GM23248 (cell line): ENCODE data around the gene ERCC1. TPM values are rescaled to one million over a fixed set of nuclear protein-coding genes. Genes with fewer than 3 reads are reported as not detected.

Source experiments
- DNase-seq: peaks from one replicate; pipeline ENCODE4 v3.0.0-alpha.2; 2015
- H2AFZ ChIP-seq: fragments of 200-600 bp; sonication (generic); 2 replicates; pipeline ENCODE4 v1.6.1; 2016; ENCODE audit warnings: antibody characterized with exemption
- H3F3A ChIP-seq: fragments of 200-600 bp; sonication (generic); 2 replicates; pipeline ENCODE4 v1.6.1; 2016; ENCODE audit warnings: mild to moderate bottlenecking, antibody characterized with exemption, mixed run types; ENCODE audit not compliant: insufficient read depth
- H3K27ac ChIP-seq: fragments of 200-600 bp; sonication (generic); 2 replicates; pipeline ENCODE4 v1.5.1; 2016; ENCODE audit warnings: mild to moderate bottlenecking
- H3K27me3 ChIP-seq: fragments of 200-600 bp; sonication (generic); replicated peaks from 2 replicates; pipeline ENCODE4 v1.6.1; 2016; ENCODE audit warnings: mild to moderate bottlenecking; ENCODE audit not compliant: insufficient read depth
- H3K36me3 ChIP-seq: fragments of 200-600 bp; sonication (generic); 2 replicates; pipeline ENCODE4 v1.6.1; 2016; ENCODE audit warnings: low read depth, mild to moderate bottlenecking
- H3K4me1 ChIP-seq: fragments of 200-600 bp; sonication (generic); 2 replicates; pipeline ENCODE4 v1.6.1; 2016; ENCODE audit warnings: mild to moderate bottlenecking; ENCODE audit not compliant: insufficient read depth
- H3K4me2 ChIP-seq: fragments of 200-600 bp; sonication (generic); one replicate; pipeline ENCODE4 v1.6.1; 2016; ENCODE audit warnings: mild to moderate bottlenecking; ENCODE audit not compliant: unreplicated experiment
- H3K4me3 ChIP-seq: fragments of 200-600 bp; sonication (generic); 2 replicates; pipeline ENCODE4 v1.5.1; 2016; ENCODE audit warnings: mild to moderate bottlenecking
- H3K79me2 ChIP-seq: fragments of 200-600 bp; sonication (generic); 2 replicates; pipeline ENCODE4 v1.6.1; 2016; ENCODE audit warnings: mild to moderate bottlenecking; ENCODE audit not compliant: insufficient read depth
- H3K9ac ChIP-seq: fragments of 200-600 bp; sonication (generic); 2 replicates; pipeline ENCODE4 v1.6.1; 2016; ENCODE audit warnings: mild to moderate bottlenecking
- H3K9me2 ChIP-seq: fragments of 200-600 bp; sonication (generic); 2 replicates; pipeline ENCODE4 v1.6.1; 2016; ENCODE audit warnings: mixed run types, mild to moderate bottlenecking, moderate library complexity; ENCODE audit not compliant: insufficient read depth
- H3K9me3 ChIP-seq: fragments of 200-600 bp; sonication (generic); one replicate; pipeline ENCODE4 v1.6.1; 2017; ENCODE audit warnings: low read depth
- H4K20me1 ChIP-seq: fragments of 200-600 bp; sonication (generic); 2 replicates; pipeline ENCODE4 v1.6.0; 2016; ENCODE audit not compliant: insufficient read depth
- EZH2 ChIP-seq: fragments of 200-600 bp; sonication (generic); IDR thresholded peaks from 2 replicates; pipeline ENCODE4 v1.6.1; 2018; ENCODE audit warnings: antibody characterized with exemption, mild to moderate bottlenecking; ENCODE audit not compliant: insufficient read depth, poor library complexity, severe bottlenecking
- EZH2phosphoT487 ChIP-seq: fragments of 200-600 bp; sonication (generic); IDR thresholded peaks from 2 replicates; pipeline ENCODE4 v1.6.1; 2018; ENCODE audit warnings: antibody characterized with exemption, moderate library complexity, mild to moderate bottlenecking, low read depth; ENCODE audit not compliant: insufficient read depth
- WGBS, 2 experiments: methylation state at CpG; one replicate each; pipeline ENCODE4 v1.1.6; 2015 to 2017; ENCODE audit warnings: low lambda C conversion rate in 2 of 2, low coverage in 1 of 2; ENCODE audit errors: missing lambda C conversion rate in 2 of 2; 5-methylcytosine and 5-hydroxymethylcytosine counted together
- in situ Hi-C: fragments of 300-500 bp; cut with MboI; formaldehyde crosslinking; loops from 2 replicates; pipeline ENCODE4 v1.15.0; 2020
- polyA plus RNA-seq: library from polyadenylated mRNA; unstranded; fragments of >200 nt; fragmentation: Nextera tagmentation; extraction: Ambion mirVana; gene quantifications from 2 replicates; pipeline ENCODE4 v1.2.1, GENCODE V29; 2016
- total RNA-seq: library from RNA; depleted of rRNA; stranded (reverse); fragments of >200 nt; shearing (Covaris generic); gene quantifications from 2 replicates; pipeline ENCODE4 v1.2.3, GENCODE V29; 2014

ERCC1 gene
- total and polyA plus RNA-seq, 2 experiments from 2014 or later: 79.8 to 89.0 TPM

DNA sequence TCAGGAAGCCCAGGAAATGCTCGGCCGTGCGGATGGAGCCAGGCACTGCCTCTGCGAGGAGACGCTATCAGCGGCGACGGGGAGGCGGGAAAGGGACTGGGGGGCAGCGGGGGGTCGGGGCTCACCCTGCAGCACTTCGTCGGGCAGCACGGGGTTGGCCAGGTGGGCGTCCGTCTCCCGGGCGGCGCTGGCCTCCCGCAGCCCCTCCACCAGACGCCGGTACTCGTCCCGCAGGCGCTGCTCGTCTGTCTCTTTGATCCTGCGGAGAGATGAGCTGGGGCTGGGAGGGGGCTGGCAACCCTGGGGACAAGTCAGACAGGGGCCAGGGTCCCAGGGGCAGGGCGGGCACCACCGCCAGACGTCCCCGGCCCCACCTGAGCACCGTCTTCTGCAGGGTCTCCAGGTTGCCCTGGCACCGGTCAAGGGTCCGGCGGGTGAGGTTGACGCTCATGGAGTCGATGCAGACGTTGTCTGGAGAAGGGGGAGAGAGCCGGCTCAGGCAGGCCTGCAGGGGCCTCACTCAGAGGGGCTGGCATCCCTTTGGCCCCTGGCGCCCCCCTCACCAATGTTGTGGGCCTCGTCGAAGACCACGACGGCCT, 59.8 kb downstream of the ERCC1 start:
- no peak for TF ChIP-seq EZH2
- TF ChIP-seq EZH2phosphoT487: no peak
- H4K20me1 ChIP-seq: no peaks in the 10 kb centered on the region
- H3K4me3 ChIP-seq: no peak overlapping the region
- H3K9me2 ChIP-seq: no peaks in the 10 kb centered on the region
- H3K27me3 ChIP-seq: no peaks in the 10 kb centered on the region
- H3K4me2 ChIP-seq: no peak overlapping the region
- no peak overlapping the region for H2AFZ ChIP-seq
- peaks cover 5% of the 10 kb centered on the region; the same call in 1 of the 2 replicates for H3K36me3 ChIP-seq
- H3K4me1 ChIP-seq: no peaks in the 10 kb centered on the region
- H3K9me3 ChIP-seq: no peaks in the 10 kb centered on the region
- no peak for DNase-seq
- H3F3A ChIP-seq: no peaks in the 10 kb centered on the region
- H3K9ac ChIP-seq: no peak overlapping the region
- WGBS, 2 experiments: 93 to 97% methylated on average over 18 to 44 of the region's 44 CpGs
- in situ Hi-C loops: no loop called here
- H3K27ac ChIP-seq: no peak overlapping the region
- H3K79me2 ChIP-seq: peaks cover 7% of the 10 kb centered on the region; the same call in 1 of the 2 replicates

- H3K9me3 ChIP-seq: no peaks in the 10 kb centered on the region
- no peaks in the 10 kb centered on the region for H3K9me2 ChIP-seq
- in situ Hi-C loops: no loop called here
- H3K9ac ChIP-seq: no peak overlapping the region
- no peak overlapping the region for H3K27ac ChIP-seq
- no peak overlapping the region for H2AFZ ChIP-seq
- no peaks in the 10 kb centered on the region for H3F3A ChIP-seq
- no peaks in the 10 kb centered on the region for H4K20me1 ChIP-seq
- TF ChIP-seq EZH2phosphoT487 (no peak), EZH2 (no peak)
- H3K79me2 ChIP-seq: no peaks in the 10 kb centered on the region
- no peak overlapping the region for H3K4me2 ChIP-seq
- H3K27me3 ChIP-seq: no peaks in the 10 kb centered on the region
- no peaks in the 10 kb centered on the region for H3K4me1 ChIP-seq
- WGBS, 2 experiments: 92 to 93% methylated on average over 16 of the region's 16 CpGs
- H3K36me3 ChIP-seq: peaks cover 5% of the 10 kb centered on the region; the same call in 1 of the 2 replicates
- no peak for DNase-seq
- H3K4me3 ChIP-seq: no peak overlapping the region
Observed at GRCh38 chr19:45362291-45362690, 61.4 kb downstream of the ERCC1 start.

- no peak overlapping the region for H3K4me2 ChIP-seq
- H4K20me1 ChIP-seq: no peaks in the 10 kb centered on the region
- DNase-seq: no peak
- no peaks in the 10 kb centered on the region for H3K79me2 ChIP-seq
- no peaks in the 10 kb centered on the region for H3K4me1 ChIP-seq
- H3K27ac ChIP-seq: no peak overlapping the region
- no peaks in the 10 kb centered on the region for H3K27me3 ChIP-seq
- H3K4me3 ChIP-seq: no peak overlapping the region
- 89% methylated on average over 11 of the region's 14 CpGs for WGBS, 2 experiments
- no peak for TF ChIP-seq EZH2
- no peak for TF ChIP-seq EZH2phosphoT487
- no peaks in the 10 kb centered on the region for H3K9me3 ChIP-seq
- peaks cover 10% of the 10 kb centered on the region; the same call in 1 of the 2 replicates for H3K36me3 ChIP-seq
- H2AFZ ChIP-seq: no peak overlapping the region
- H3K9me2 ChIP-seq: no peaks in the 10 kb centered on the region
- no peak overlapping the region for H3K9ac ChIP-seq
- in situ Hi-C loops: no loop called here
- no peaks in the 10 kb centered on the region for H3F3A ChIP-seq
Observed at GRCh38 chr19:45361608-45362007, 62.1 kb downstream of the ERCC1 start.

DNA sequence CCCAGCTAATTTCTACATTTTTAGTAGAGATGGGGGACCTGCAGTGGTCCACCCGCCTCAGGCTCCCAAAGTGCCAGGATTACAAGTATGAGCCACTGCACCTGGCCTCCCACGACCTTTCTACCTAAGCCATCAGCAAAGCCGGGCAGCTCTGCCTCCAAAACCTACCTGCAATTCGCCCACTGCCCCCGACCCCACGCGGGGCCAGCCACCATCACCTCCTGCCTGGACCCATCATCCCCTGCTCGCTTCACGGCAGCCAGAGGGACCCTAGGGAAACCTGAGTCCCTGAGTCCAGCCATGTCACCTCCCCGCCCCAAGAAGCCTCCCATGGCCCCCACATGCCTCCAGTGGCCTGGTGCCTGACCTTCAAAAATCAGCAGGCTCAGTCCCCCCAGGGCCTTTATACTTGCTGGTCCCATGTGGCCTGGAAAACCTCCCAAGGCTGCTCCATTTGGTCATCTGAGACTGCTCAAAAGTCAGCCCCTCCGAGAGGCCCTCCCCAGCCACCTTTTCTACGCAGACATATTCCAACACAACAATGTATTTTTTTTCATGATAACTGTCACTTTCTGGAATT, 65.4 kb downstream of the ERCC1 start:
- no peaks in the 10 kb centered on the region for H4K20me1 ChIP-seq
- no peaks in the 10 kb centered on the region for H3K4me1 ChIP-seq
- H3K9me2 ChIP-seq: no peaks in the 10 kb centered on the region
- TF ChIP-seq EZH2phosphoT487 (no peak), EZH2 (no peak)
- H3K36me3 ChIP-seq: peaks cover 21% of the 10 kb centered on the region; the same call in 1 of the 2 replicates
- no peak overlapping the region for H3K9ac ChIP-seq
- no peak overlapping the region for H3K4me2 ChIP-seq
- H3K27me3 ChIP-seq: no peaks in the 10 kb centered on the region
- no peaks in the 10 kb centered on the region for H3F3A ChIP-seq
- DNase-seq: no peak
- in situ Hi-C loops: no loop called here
- WGBS, 2 experiments: 96 to 97% methylated on average over 10 to 12 of the region's 12 CpGs
- H3K27ac ChIP-seq: no peak overlapping the region
- H3K4me3 ChIP-seq: no peak overlapping the region
- no peak overlapping the region for H2AFZ ChIP-seq
- H3K79me2 ChIP-seq: no peaks in the 10 kb centered on the region
- no peaks in the 10 kb centered on the region for H3K9me3 ChIP-seq
